HUES6 (cell line): ENCODE results near the gene PPARG.
"Not testable (repeated sequence)": the region's sequence is repeated elsewhere in the genome, so short reads cannot be mapped to it uniquely, and the experiment has no call there.

ENCODE experiments used
- H3K27ac ChIP-seq: 2 replicates; pipeline ENCODE4 v1.7.0; 2013; ENCODE audit warnings: low read depth, mild to moderate bottlenecking, low read length, inconsistent platforms
- H3K27me3 ChIP-seq: 2 replicates; pipeline ENCODE4 v1.6.1; 2013; ENCODE audit warnings: low read length; ENCODE audit not compliant: control insufficient read depth, insufficient read depth
- H3K36me3 ChIP-seq: 2 replicates; pipeline ENCODE4 v1.6.1; 2013; ENCODE audit warnings: low read length; ENCODE audit not compliant: control insufficient read depth, insufficient read depth
- H3K4me1 ChIP-seq: 2 replicates; pipeline ENCODE4 v1.6.1; 2013; ENCODE audit warnings: low read length; ENCODE audit not compliant: control insufficient read depth, insufficient read depth
- H3K4me3 ChIP-seq: 2 replicates; pipeline ENCODE4 v1.5.1; 2013; ENCODE audit warnings: low read depth, low read length
- H3K9ac ChIP-seq: one replicate; pipeline ENCODE4 v1.6.1; 2013; ENCODE audit warnings: mild to moderate bottlenecking, low read length
- H3K9me3 ChIP-seq: 2 replicates; pipeline ENCODE4 v1.6.1; 2013; ENCODE audit warnings: low read depth, low read length; ENCODE audit not compliant: control insufficient read depth, insufficient read depth

The PPARG gene

DNA sequence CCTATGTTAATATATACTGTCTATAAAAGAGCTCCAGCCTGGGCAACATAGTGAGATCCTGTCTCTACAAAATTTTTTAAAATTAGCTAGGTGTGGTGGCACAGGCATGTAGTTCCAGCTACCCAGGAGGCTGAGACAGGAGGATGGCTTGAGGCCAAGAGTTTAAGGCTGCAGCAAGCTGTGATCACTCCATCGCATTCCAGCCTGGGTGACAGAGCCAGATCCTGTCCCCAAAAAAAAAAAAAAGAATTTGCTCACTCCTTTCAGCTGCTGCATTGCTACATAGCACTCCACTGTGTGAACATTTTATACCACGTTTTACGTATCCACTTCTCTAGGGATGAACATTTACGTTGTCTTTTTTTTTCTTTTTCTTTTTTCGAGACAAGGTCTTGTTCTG lies 189.5 kb downstream of the PPARG start:
- H3K9ac ChIP-seq, result no peak overlapping the region
- H3K9me3 ChIP-seq, result no peaks in the 10 kb centered on the region
- peaks cover 5% of the 10 kb centered on the region for H3K4me1 ChIP-seq
- no peaks in the 10 kb centered on the region for H3K36me3 ChIP-seq
- no peak overlapping the region for H3K4me3 ChIP-seq
- H3K27ac ChIP-seq, result no peak overlapping the region
- no peaks in the 10 kb centered on the region for H3K27me3 ChIP-seq

DNA sequence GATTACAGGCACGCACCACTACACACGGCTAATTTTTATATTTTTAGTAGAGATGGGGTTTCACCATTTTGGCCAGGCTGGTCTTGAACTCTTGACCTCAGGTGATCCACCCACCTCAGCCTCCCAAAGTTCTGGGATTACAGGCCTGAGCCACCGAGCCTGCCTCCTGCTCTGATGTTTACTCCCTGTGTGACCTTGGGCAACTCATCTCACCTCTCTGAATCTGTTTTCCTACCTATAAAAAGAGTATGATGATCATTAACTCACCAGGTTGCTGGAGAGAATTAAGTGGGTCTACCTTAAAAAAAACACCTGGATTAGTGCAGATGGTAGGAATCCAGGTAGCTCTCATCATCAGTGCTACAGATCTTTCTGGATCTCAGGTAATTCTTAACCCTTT lies 190.3 kb downstream of the PPARG start:
- not testable (repeated sequence) for H3K27ac ChIP-seq, H3K4me3 ChIP-seq, H3K4me1 ChIP-seq, H3K36me3 ChIP-seq, H3K9ac ChIP-seq, H3K27me3 ChIP-seq, H3K9me3 ChIP-seq

DNA sequence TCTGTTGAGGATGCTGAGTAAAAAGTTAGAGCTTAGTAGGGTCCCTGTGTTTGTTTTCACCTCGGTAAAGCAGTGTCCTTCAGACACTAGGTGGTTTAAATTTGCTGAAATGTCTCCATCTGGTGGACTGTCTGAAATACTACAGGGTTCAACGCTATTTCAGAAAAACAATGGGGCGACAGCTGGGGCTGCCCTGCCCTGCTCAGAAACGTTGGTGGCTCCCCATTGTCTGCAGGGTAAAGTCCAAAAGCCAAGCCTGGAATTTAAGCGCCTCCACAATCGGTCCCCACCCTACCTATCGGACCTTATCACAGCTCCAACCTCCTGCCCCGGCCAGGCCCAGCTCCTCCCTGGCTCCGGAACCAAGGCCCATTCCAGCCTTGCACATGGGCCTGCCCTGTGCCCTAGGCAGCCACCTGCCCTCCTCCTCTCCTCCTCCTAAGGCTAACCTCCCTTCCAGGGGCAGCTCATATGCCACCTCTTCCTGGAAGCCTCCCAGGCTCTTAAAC lies 191.1 kb downstream of the PPARG start:
- no peaks in the 10 kb centered on the region for H3K9me3 ChIP-seq
- peaks cover 10% of the 10 kb centered on the region for H3K4me1 ChIP-seq
- H3K36me3 ChIP-seq, result no peaks in the 10 kb centered on the region
- H3K27ac ChIP-seq, result no peak overlapping the region
- no peaks in the 10 kb centered on the region for H3K27me3 ChIP-seq
- H3K4me3 ChIP-seq, result no peak overlapping the region
- no peak overlapping the region for H3K9ac ChIP-seq

DNA sequence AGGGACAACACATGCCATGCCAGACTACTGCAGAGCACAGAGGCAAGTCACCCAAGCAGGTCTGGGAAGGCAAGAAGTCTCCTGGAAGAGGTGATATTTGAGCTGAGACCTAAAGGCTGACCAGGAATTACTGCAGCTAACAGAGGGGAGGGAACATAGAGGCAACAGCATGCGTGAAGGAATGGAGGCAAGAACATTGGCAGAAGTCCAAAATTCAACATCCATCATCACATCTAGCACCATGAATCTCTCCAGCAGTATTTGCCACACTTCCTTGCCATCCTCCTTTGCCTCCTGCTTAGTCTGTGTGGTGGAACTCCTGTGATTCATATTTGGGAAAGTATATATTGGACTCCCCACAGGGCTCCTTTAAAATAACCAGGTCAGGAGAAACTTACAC lies 194.5 kb downstream of the PPARG start:
- Histone ChIP-seq H3K9me3 (no peaks in the 10 kb centered on the region), H3K36me3 (peaks cover 12% of the 10 kb centered on the region; the same call in 1 of the 2 replicates), H3K9ac (no peak overlapping the region), H3K27ac (no peak overlapping the region), H3K27me3 (no peaks in the 10 kb centered on the region), H3K4me3 (peak overlapping the region; percentile 95), H3K4me1 (peaks cover 10% of the 10 kb centered on the region)

GRCh38 chr3:12483872-12484197 lies 195.0 kb downstream of the PPARG start:
- H3K27ac ChIP-seq, result no peak overlapping the region

More at GRCh38 chr3:12483872-12484197, 195.0 kb downstream of the PPARG start:
- Histone ChIP-seq H3K4me1 (peaks cover 10% of the 10 kb centered on the region), H3K9me3 (no peaks in the 10 kb centered on the region), H3K4me3 (peak overlapping the region; percentile 95), H3K36me3 (peaks cover 13% of the 10 kb centered on the region; the same call in 1 of the 2 replicates), H3K9ac (peak overlapping the region; percentile 56), H3K27me3 (no peaks in the 10 kb centered on the region)
